HepG2 (cell line): ENCODE measurements around the gene SMARCB1. TPM values are rescaled to one million over a fixed set of nuclear protein-coding genes. Genes with fewer than 3 reads are reported as not detected.

Source experiments
- ATAC-seq: fragments of 200-7000 bp; cut with Tn5 transposase; 3 replicates; pipeline ENCODE4 v1.9.1; 2020; ENCODE audit warnings: mild to moderate bottlenecking, moderate library complexity
- BruUV-seq: library from RNA; stranded (reverse); fragments of 400-500 nt; replicated peaks from 2 replicates; lab custom pipeline; 2021; lab: Mats Ljungman, UMichigan
- CTCF ChIA-PET: fragments of 300-600 bp; formaldehyde crosslinking; extraction: SDS; loops from one replicate; lab custom pipeline; 2021; ENCODE audit warnings: low total read pairs, inconsistent platforms, low intra/inter-chr PET ratio; lab: Yijun Ruan, JAX
- POLR2A ChIA-PET: fragments of 350-600 bp; sonication (Branson Sonifier 250); formaldehyde crosslinking; loops from one replicate; lab custom pipeline; 2020; ENCODE audit warnings: antibody characterized with exemption, inconsistent platforms; lab: Yijun Ruan, JAX
- DNase-seq: peaks from one replicate; pipeline ENCODE4 v3.0.0-alpha.2; 2015; ENCODE audit warnings: low spot score
- FAIRE-seq: peaks from 3 replicates; lab custom pipeline; 2011; peaks lifted over from hg19 to GRCh38; lab: Jason Lieb, UNC
- H2AFZ ChIP-seq: one replicate; pipeline ENCODE4 v1.6.1; 2011; ENCODE audit warnings: low read length, inconsistent platforms
- H3K27ac ChIP-seq: fragments of 300-600 bp; 3 replicates; pipeline ENCODE4 v1.8.0; 2011; ENCODE audit warnings: mixed run types, mild to moderate bottlenecking, mixed read lengths, low read length, inconsistent platforms; ENCODE audit not compliant: insufficient read depth; ENCODE audit errors: extremely low read length
- H3K27me3 ChIP-seq, 2 experiments: fragments of 200-600 bp in 1 of 2; 2 replicates in 1 of 2; 3 replicates in 1 of 2; pipeline versions ENCODE4 v1.6.0 to v1.8.0; 2011; ENCODE audit warnings: low read length in 2 of 2, mild to moderate bottlenecking in 2 of 2, moderate library complexity in 2 of 2, inconsistent platforms in 1 of 2; ENCODE audit not compliant: insufficient read depth in 2 of 2, control insufficient read depth in 1 of 2
- H3K36me3 ChIP-seq, 2 experiments: fragments of 200-600 bp in 1 of 2; replicated peaks in 1 of 2; 2 replicates in 1 of 2; 3 replicates in 1 of 2; pipeline versions ENCODE4 v1.5.1 to v1.8.0; 2011; ENCODE audit warnings: low read length in 2 of 2, inconsistent platforms in 1 of 2; ENCODE audit not compliant: insufficient read depth in 2 of 2, control insufficient read depth in 1 of 2
- H3K4me1 ChIP-seq: 2 replicates; pipeline ENCODE4 v1.5.1; 2012; ENCODE audit warnings: low read length, inconsistent platforms; ENCODE audit not compliant: insufficient read depth
- H3K4me2 ChIP-seq: 2 replicates; pipeline ENCODE4 v1.6.0; 2011; ENCODE audit warnings: low read depth, low read length, inconsistent platforms
- H3K4me3 ChIP-seq, 3 experiments: fragments of 200-600 bp in 1 of 3; sonication (generic), shearing (Covaris generic) in 1 of 3; replicated peaks in 1 of 3; 2 replicates each; pipeline ENCODE4 v1.5.1; 2011 to 2016; ENCODE audit warnings: low read length in 3 of 3, inconsistent platforms in 2 of 3, low read depth in 2 of 3, mild to moderate bottlenecking in 2 of 3, control low read depth in 1 of 3, mixed read lengths in 1 of 3; ENCODE audit not compliant: insufficient read depth in 1 of 3
- H3K79me2 ChIP-seq: one replicate; pipeline ENCODE4 v1.6.1; 2011; ENCODE audit warnings: low read length, inconsistent platforms; ENCODE audit not compliant: insufficient read depth
- H3K9ac ChIP-seq: 2 replicates; pipeline ENCODE4 v1.6.0; 2011; ENCODE audit warnings: mild to moderate bottlenecking, low read depth, low read length, inconsistent platforms; ENCODE audit not compliant: insufficient read depth
- H3K9me3 ChIP-seq: 2 replicates; pipeline ENCODE4 v1.5.1; 2012; ENCODE audit warnings: mild to moderate bottlenecking, low read length
- H4K20me1 ChIP-seq: 2 replicates; pipeline ENCODE4 v1.6.0; 2011; ENCODE audit warnings: inconsistent platforms, mild to moderate bottlenecking, low read length, moderate library complexity; ENCODE audit not compliant: insufficient read depth
- AGO2 ChIP-seq: fragments of 200-400 bp; formaldehyde crosslinking; optimal IDR thresholded peaks from 2 replicates; pipeline ENCODE3; 2017; ENCODE audit warnings: mild to moderate bottlenecking, low read depth, low read length, moderate library complexity
- BATF2 ChIP-seq: sonication (generic); formaldehyde crosslinking; IDR thresholded peaks from 2 replicates; pipeline ENCODE4 v1.8.0; 2022; ENCODE audit warnings: mild to moderate bottlenecking, missing genetic modification reagents, moderate library complexity
- CEBPB ChIP-seq: IDR thresholded peaks from 2 replicates; pipeline ENCODE4 v1.6.1; 2011; ENCODE audit warnings: low read depth, low read length, improper control_type of control experiment, borderline replicate concordance
- HNF4A ChIP-seq: sonication (generic); formaldehyde crosslinking; IDR thresholded peaks from 2 replicates; pipeline ENCODE4 v1.4.0; 2020; ENCODE audit warnings: missing genetic modification reagents
- ZNF101 ChIP-seq: sonication (generic); formaldehyde crosslinking; IDR thresholded peaks from 2 replicates; pipeline ENCODE4 v1.4.0; 2020; ENCODE audit warnings: mild to moderate bottlenecking, low read depth, missing genetic modification reagents, borderline replicate concordance
- WGBS: methylation state at CpG from one replicate; pipeline ENCODE4 v1.1.6; 2017; ENCODE audit warnings: low lambda C conversion rate; 5-methylcytosine and 5-hydroxymethylcytosine counted together
- in situ Hi-C: cut with HindIII; loops from 2 replicates; pipeline ENCODE4 v1.10.0; 2017; ENCODE audit warnings: low pct_unique_long_range_greater_than_20kb; ENCODE audit not compliant: extremely low pct_ligation_motif_present
- intact Hi-C: fragments of 100-400 bp; cut with micrococcal nuclease; formaldehyde crosslinking; loops from one replicate; pipeline ENCODE4 v1.10.0; 2022; ENCODE audit not compliant: unreplicated experiment
- polyA plus RNA-seq, 8 experiments: library from polyadenylated mRNA; depleted of rRNA in 3 of 8; stranded (reverse) in 7 of 8; unstranded in 1 of 8; fragments of >200 nt; fragmentation: Illumina TruSeq in 4 of 8; extraction: Trizol in 4 of 8; gene quantifications; 2 replicates each; pipeline versions ENCODE4 v1.2.1 to v1.2.3, GENCODE V29; 2011 to 2016; ENCODE audit warnings: low read depth in 4 of 8, missing spikeins in 1 of 8, mixed read lengths in 1 of 8; ENCODE audit not compliant: insufficient read depth in 1 of 8
- total RNA-seq, 5 experiments: library from RNA; depleted of rRNA; stranded (reverse); fragments of >200 nt; fragmentation: Illumina TruSeq; extraction: Trizol; gene quantifications; 2 replicates each; pipeline ENCODE4 v1.2.3, GENCODE V29; 2016; ENCODE audit warnings: low read depth in 1 of 5

The SMARCB1 gene
- total and polyA plus RNA-seq, 2 of the 13 experiments (the other 11 are each of a cell fraction or from before 2014, with no cell fraction given) = 74.0 to 166 TPM

- no peak for FAIRE-seq
- no peak overlapping the region for H2AFZ ChIP-seq
- no peak for DNase-seq
- TF ChIP-seq ZNF101 (CRISPR knock-in tag) = no peak
- peak; percentile 6 for TF ChIP-seq AGO2
- TF ChIP-seq, all 625 proteins: peak for 1
- intact Hi-C loops (no loop called here), in situ Hi-C loops (no loop called here)
- H3K79me2 ChIP-seq = no peaks in the 10 kb centered on the region
- WGBS = 96% methylated on average over 7 of the region's 8 CpGs
- BruUV-seq = no TSS peak
- ChIA-PET CTCF (no interaction called here), POLR2A (interaction anchor here (1.5 to 1.6 kb wide), 2 partner anchors 28 to 56 kb away, joined by 4 read pairs; partner anchors contain the start of gene SLC2A11)
- peaks cover 34 to 69% of the 10 kb centered on the region in 2 experiments for H3K36me3 ChIP-seq
- H4K20me1 ChIP-seq = no peaks in the 10 kb centered on the region
- no peak for ATAC-seq
- peaks cover 11% of the 10 kb centered on the region for H3K4me1 ChIP-seq
- no peak overlapping the region for H3K9ac ChIP-seq
- H3K27me3 ChIP-seq = no peaks in the 10 kb centered on the region
- no peak overlapping the region for H3K4me2 ChIP-seq
- H3K27ac ChIP-seq = no peak overlapping the region
- H3K4me3 ChIP-seq = no peak overlapping the region
- no peaks in the 10 kb centered on the region for H3K9me3 ChIP-seq
Measured at GRCh38 chr22:23801886-23802377, 15.2 kb downstream of the SMARCB1 start.

GRCh38 chr22:23803001-23803819 lies 16.4 kb downstream of the SMARCB1 start:
- BruUV-seq = no TSS peak
- no peak for FAIRE-seq
- CTCF ChIA-PET = no interaction called here

More at GRCh38 chr22:23803001-23803819, 16.4 kb downstream of the SMARCB1 start:
- WGBS = 93% methylated on average over 7 of the region's 21 CpGs
- Histone ChIP-seq H3K4me1 (peaks cover 11% of the 10 kb centered on the region), H3K9ac (no peak overlapping the region), H3K9me3 (no peaks in the 10 kb centered on the region), H3K27me3 (no peaks in the 10 kb centered on the region), H3K27ac (no peak overlapping the region), H2AFZ (no peak overlapping the region), H3K36me3 (peaks cover 30 to 66% of the 10 kb centered on the region in 2 experiments), H3K4me3 (no peak overlapping the region), H3K4me2 (no peak overlapping the region), H3K79me2 (no peaks in the 10 kb centered on the region), H4K20me1 (no peaks in the 10 kb centered on the region)
- TF ChIP-seq AGO2 = peak; percentile 62
- no peak for TF ChIP-seq BATF2 (CRISPR knock-in tag)
- TF ChIP-seq HNF4A (CRISPR knock-in tag) = 0 out of 2 replicates have a peak, but pooled peaks have one; percentile 40
- peak; percentile 37; the same call in 1 of the 2 replicates for TF ChIP-seq CEBPB
- DNase-seq (no peak), ATAC-seq (peak; percentile 35)
- POLR2A ChIA-PET = interaction anchor here (1.5 to 1.6 kb wide), 2 partner anchors 29 to 54 kb away, joined by 4 read pairs; partner anchors contain the start of gene SLC2A11
- intact Hi-C loops (no loop called here), in situ Hi-C loops (no loop called here)
